GM18519 (cell line): ENCODE measurements around the gene KIF21A.
"Not testable (repeated sequence)": the region's sequence is repeated elsewhere in the genome, so short reads cannot be mapped to it uniquely, and the experiment has no call there.

ENCODE experiments used
- ATAC-seq: cut with Tn5 transposase; IDR thresholded peaks from one replicate; pipeline ENCODE4 v1.9.1; 2021; ENCODE audit warnings: mild to moderate bottlenecking, moderate library complexity; ENCODE audit not compliant: unreplicated experiment, low FRiP score

The KIF21A gene

GRCh38 chr12:39443081-39443928 lies at the start of gene KIF21A:
Gene KIF21A, minus strand, starts transcription at chr12:39443120. Its CDS starts 150 bp downstream, at chr12:39442970.
- ATAC-seq: peak; percentile 90

GRCh38 chr12:39490500-39491282 lies 47.8 kb upstream of the KIF21A start:
- ATAC-seq: no peak

- no peak for ATAC-seq
These were observed 40.7 kb upstream of the KIF21A start for GRCh38 chr12:39483597-39483996.

- no peak for ATAC-seq
These were observed 40.1 kb upstream of the KIF21A start for GRCh38 chr12:39483042-39483441.

- ATAC-seq: no peak
These were observed 34.0 kb upstream of the KIF21A start for GRCh38 chr12:39476894-39477293.

GRCh38 chr12:39476121-39476520 lies 33.2 kb upstream of the KIF21A start:
- no peak for ATAC-seq

GRCh38 chr12:39475136-39475535 lies 32.2 kb upstream of the KIF21A start:
- not testable (repeated sequence) for ATAC-seq

- peak; percentile 78 for ATAC-seq
These were observed 24.5 kb upstream of the KIF21A start for GRCh38 chr12:39467432-39467870.

GRCh38 chr12:39464976-39465695 lies 22.2 kb upstream of the KIF21A start:
- ATAC-seq: no peak

- no peak for ATAC-seq
These were observed 18.1 kb upstream of the KIF21A start for GRCh38 chr12:39461059-39461458.

GRCh38 chr12:39459027-39459434 lies 16.1 kb upstream of the KIF21A start:
- ATAC-seq: no peak

- no peak for ATAC-seq
These were observed 9.1 kb upstream of the KIF21A start for GRCh38 chr12:39451977-39452376.

GRCh38 chr12:39448038-39448437 lies 5.1 kb upstream of the KIF21A start:
- no peak for ATAC-seq

- no peak for ATAC-seq
These were observed 949 bp upstream of the KIF21A start for GRCh38 chr12:39443929-39444209.

- ATAC-seq: no peak
These were observed 164 bp downstream of the KIF21A start for GRCh38 chr12:39442831-39443080.

- ATAC-seq: no peak
These were observed 723 bp downstream of the KIF21A start for GRCh38 chr12:39441963-39442830.

- no peak for ATAC-seq
These were observed 1.5 kb downstream of the KIF21A start for GRCh38 chr12:39441189-39441962.

GRCh38 chr12:39440781-39441180 lies 2.1 kb downstream of the KIF21A start:
- ATAC-seq: no peak

GRCh38 chr12:39440101-39440500 lies 2.8 kb downstream of the KIF21A start:
- ATAC-seq: no peak

- no peak for ATAC-seq
These were observed 7.4 kb downstream of the KIF21A start for GRCh38 chr12:39435531-39435930.
